Adrenal gland (tissue), 5 donors: ENCODE measurements around the gene KLK11.

Experiments
- POLR2A ChIP-seq, 2 donors: fragments of 450-650 bp; IDR thresholded peaks; one replicate each; pipeline ENCODE4 v1.6.1; 2017; ENCODE audit warnings: antibody characterized with exemption in 2 of 2, mild to moderate bottlenecking in 2 of 2, moderate library complexity in 1 of 2
- TF ChIP-seq, protein P1 (sequence below), 6 experiments: fragments of 450-650 bp in 4 of 6; fragments of 200-600 bp in 2 of 6; sonication (generic) in 1 of 6; IDR thresholded peaks; 1 replicate in 5 of 6; 2 replicates in 1 of 6; pipeline versions ENCODE4 v1.5.1 to v1.8.0; 2016 to 2021; ENCODE audit warnings: antibody characterized with exemption in 6 of 6, mild to moderate bottlenecking in 2 of 6, moderate library complexity in 1 of 6
- donor health status: DM: no; HTN: no; CAD: no.

DNA sequence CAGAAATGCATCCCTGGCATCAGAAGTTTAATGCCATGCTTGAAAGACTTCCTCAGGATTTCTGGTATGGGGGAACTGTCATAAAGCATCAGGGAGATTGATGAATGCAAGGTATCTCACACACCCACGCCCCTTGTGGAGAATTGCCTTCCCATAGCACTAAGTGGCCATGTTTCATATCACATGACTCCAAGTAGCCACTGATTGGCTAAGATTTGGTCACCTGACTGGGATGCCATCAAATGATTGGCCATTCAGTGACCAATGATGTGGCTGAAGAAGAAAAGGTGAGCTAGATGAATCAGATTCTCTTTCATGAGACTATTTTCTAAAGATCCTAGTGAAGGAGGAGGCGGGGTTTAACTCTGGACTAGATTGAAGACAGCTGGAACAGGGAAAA lies 32.3 kb downstream of the KLK11 start:
- TF ChIP-seq, protein P1, sequence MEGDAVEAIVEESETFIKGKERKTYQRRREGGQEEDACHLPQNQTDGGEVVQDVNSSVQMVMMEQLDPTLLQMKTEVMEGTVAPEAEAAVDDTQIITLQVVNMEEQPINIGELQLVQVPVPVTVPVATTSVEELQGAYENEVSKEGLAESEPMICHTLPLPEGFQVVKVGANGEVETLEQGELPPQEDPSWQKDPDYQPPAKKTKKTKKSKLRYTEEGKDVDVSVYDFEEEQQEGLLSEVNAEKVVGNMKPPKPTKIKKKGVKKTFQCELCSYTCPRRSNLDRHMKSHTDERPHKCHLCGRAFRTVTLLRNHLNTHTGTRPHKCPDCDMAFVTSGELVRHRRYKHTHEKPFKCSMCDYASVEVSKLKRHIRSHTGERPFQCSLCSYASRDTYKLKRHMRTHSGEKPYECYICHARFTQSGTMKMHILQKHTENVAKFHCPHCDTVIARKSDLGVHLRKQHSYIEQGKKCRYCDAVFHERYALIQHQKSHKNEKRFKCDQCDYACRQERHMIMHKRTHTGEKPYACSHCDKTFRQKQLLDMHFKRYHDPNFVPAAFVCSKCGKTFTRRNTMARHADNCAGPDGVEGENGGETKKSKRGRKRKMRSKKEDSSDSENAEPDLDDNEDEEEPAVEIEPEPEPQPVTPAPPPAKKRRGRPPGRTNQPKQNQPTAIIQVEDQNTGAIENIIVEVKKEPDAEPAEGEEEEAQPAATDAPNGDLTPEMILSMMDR (IDR thresholded peaks at IDR 0.05), result no peak
- TF ChIP-seq POLR2A (IDR thresholded peaks at IDR 0.05), result no peak
